Uterus (tissue), 4 donors: Measurements from ENCODE around the gene CUL3. TPM values are rescaled to one million over a fixed set of nuclear protein-coding genes. Genes with fewer than 3 reads are reported as not detected.

Experiments used
- DNase-seq, 2 donors: peaks; one replicate each; pipeline ENCODE4 v3.0.0-alpha.2; 2019 to 2020
- H3K27ac ChIP-seq, 2 donors: fragments of 200-600 bp; sonication (generic); 1 replicate in 1 of 2; 2 replicates in 1 of 2; pipeline ENCODE4 v1.5.1; 2016 to 2018
- H3K27me3 ChIP-seq, 2 donors: fragments of 200-600 bp; sonication (generic); one replicate each; pipeline ENCODE4 v1.5.1; 2018 to 2019; ENCODE audit warnings: control low read depth in 1 of 2
- H3K36me3 ChIP-seq, 2 donors: fragments of 200-600 bp; sonication (generic); one replicate each; pipeline ENCODE4 v1.5.1; 2019; ENCODE audit warnings: control low read depth in 1 of 2
- H3K4me1 ChIP-seq, 2 donors: fragments of 200-600 bp; sonication (generic); one replicate each; pipeline ENCODE4 v1.5.1; 2018 to 2019; ENCODE audit warnings: control low read depth in 1 of 2
- H3K4me3 ChIP-seq, 2 donors: fragments of 200-600 bp; sonication (generic); 1 replicate in 1 of 2; 2 replicates in 1 of 2; pipeline ENCODE4 v1.5.1; 2018 to 2019; ENCODE audit warnings: mild to moderate bottlenecking in 1 of 2
- H3K9me3 ChIP-seq, 2 donors: fragments of 200-600 bp; sonication (generic); one replicate each; pipeline ENCODE4 v1.5.1; 2019; ENCODE audit warnings: control low read depth in 1 of 2
- CTCF ChIP-seq, 4 experiments: fragments of 200-600 bp in 2 of 4; fragments of 450-650 bp in 2 of 4; sonication (generic) in 2 of 4; IDR thresholded peaks; one replicate each; pipeline ENCODE4 v1.5.1; 2016 to 2019; ENCODE audit warnings: antibody characterized with exemption in 4 of 4, mild to moderate bottlenecking in 2 of 4, moderate library complexity in 1 of 4
- POLR2A ChIP-seq, 2 donors: fragments of 450-650 bp; IDR thresholded peaks; one replicate each; pipeline ENCODE4 v1.6.1; 2016; ENCODE audit warnings: antibody characterized with exemption in 2 of 2, mild to moderate bottlenecking in 1 of 2, moderate library complexity in 1 of 2
- intact Hi-C: fragments of 100-400 bp; cut with DNase I; formaldehyde crosslinking; loops from one replicate; pipeline ENCODE4 v1.15.1; 2023; ENCODE audit warnings: low total_unique reads
- total RNA-seq, 4 donors: library from RNA; depleted of rRNA in 3 of 4; stranded (reverse); fragments of >200 nt in 3 of 4; gene quantifications; one replicate each; pipeline versions ENCODE4 v1.1.0 to v1.2.4, GENCODE V29; 2014 to 2023
- donor health status: DM: yes; HTN: yes; CAD: no.

The CUL3 gene
- total RNA-seq, 4 donors from 2014 or later: 37.4 to 126 (median 97.5) TPM

GRCh38 chr2:224557610-224558009 lies 27.6 kb downstream of the CUL3 start:
- no peaks in the 10 kb centered on the region for H3K9me3 ChIP-seq
- no peaks in the 10 kb centered on the region for H3K36me3 ChIP-seq
- no peaks in the 10 kb centered on the region for H3K4me1 ChIP-seq
- H3K27me3 ChIP-seq: no peaks in the 10 kb centered on the region
- H3K4me3 ChIP-seq: no peak overlapping the region
- no peak for DNase-seq
- no peak for TF ChIP-seq CTCF (IDR thresholded peaks at IDR 0.05)
- no peak for TF ChIP-seq POLR2A (IDR thresholded peaks at IDR 0.05)
- no peak overlapping the region for H3K27ac ChIP-seq
- intact Hi-C loops: no loop called here

DNA sequence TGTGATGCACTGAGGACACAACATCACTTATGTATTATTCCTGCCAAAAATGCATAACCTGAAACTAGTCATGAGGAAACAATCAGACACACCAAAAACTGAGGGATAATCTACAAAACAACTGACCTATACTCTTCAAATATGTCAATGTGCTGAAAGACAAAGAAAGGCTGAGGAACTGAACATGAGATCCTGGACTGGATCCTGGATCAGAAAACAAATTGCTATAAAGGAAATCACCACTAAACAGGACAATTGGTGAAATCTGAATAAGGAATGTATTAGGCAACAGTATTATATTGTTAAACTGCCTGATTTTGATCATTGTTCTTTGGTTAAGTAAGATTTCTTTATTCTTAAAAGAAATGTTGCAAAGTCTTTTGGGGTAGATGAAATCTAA lies 28.8 kb downstream of the CUL3 start:
- no peak for TF ChIP-seq CTCF (IDR thresholded peaks at IDR 0.05)
- TF ChIP-seq POLR2A (IDR thresholded peaks at IDR 0.05): no peak
- H3K27ac ChIP-seq: no peak overlapping the region
- DNase-seq: no peak
- intact Hi-C loops: no loop called here
- H3K36me3 ChIP-seq: no peaks in the 10 kb centered on the region
- H3K4me1 ChIP-seq: no peaks in the 10 kb centered on the region
- no peaks in the 10 kb centered on the region for H3K27me3 ChIP-seq
- no peaks in the 10 kb centered on the region for H3K9me3 ChIP-seq
- H3K4me3 ChIP-seq: no peak overlapping the region

DNA sequence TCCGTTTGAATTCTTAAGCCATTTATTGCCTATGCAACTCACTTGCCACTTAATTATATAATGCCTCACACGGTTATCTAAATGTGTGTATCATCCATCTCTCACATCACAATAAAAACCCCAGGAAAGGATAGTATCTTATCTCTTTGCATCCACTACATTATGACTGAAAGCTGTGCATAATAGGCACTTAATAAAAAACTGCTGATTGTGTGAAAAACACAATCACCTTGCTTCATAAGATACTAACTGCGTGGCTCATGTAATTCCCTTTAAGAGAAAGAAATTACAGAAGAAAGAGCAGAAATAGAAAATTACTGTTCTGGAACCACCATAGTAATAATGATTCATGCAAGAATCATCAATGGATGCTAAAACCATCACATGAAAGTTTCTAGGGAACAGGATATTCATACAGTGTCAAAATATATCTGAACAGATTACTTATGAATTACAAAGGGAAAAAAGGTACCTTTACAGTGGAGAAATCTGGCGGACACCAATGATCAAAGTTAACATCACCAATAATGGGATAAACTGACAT lies 29.3 kb downstream of the CUL3 start:
- no peaks in the 10 kb centered on the region for H3K4me1 ChIP-seq
- no peaks in the 10 kb centered on the region for H3K27me3 ChIP-seq
- no peak for DNase-seq
- H3K4me3 ChIP-seq: no peak overlapping the region
- no peaks in the 10 kb centered on the region for H3K9me3 ChIP-seq
- TF ChIP-seq POLR2A (IDR thresholded peaks at IDR 0.05): no peak
- no peaks in the 10 kb centered on the region for H3K36me3 ChIP-seq
- intact Hi-C loops: no loop called here
- no peak overlapping the region for H3K27ac ChIP-seq

DNA sequence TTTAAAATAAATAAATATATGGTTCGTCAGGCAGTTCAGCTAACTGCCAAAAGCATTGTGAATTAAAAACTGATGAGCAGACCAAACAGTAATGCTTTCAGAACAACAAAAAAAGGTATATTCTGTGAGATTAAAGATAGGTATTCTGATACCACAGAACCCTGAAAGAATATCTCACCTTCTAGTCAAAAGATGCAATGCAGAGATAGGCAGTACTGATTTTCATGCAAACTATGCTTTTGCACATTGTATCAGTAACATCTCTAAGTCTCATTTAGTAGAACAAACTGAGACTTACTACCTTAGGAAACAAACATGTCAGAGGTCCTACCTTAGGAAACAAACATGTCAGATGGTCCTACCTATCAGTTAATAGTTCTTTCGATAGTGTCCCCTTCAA lies 32.4 kb downstream of the CUL3 start:
- intact Hi-C loops: no loop called here
- no peaks in the 10 kb centered on the region for H3K9me3 ChIP-seq
- H3K27ac ChIP-seq: no peak overlapping the region
- no peak for DNase-seq
- H3K36me3 ChIP-seq: no peaks in the 10 kb centered on the region
- H3K4me1 ChIP-seq: no peaks in the 10 kb centered on the region
- no peak for TF ChIP-seq POLR2A (IDR thresholded peaks at IDR 0.05)
- no peak for TF ChIP-seq CTCF (IDR thresholded peaks at IDR 0.05)
- H3K4me3 ChIP-seq: no peak overlapping the region
- no peaks in the 10 kb centered on the region for H3K27me3 ChIP-seq

GRCh38 chr2:224551693-224552092 lies 33.5 kb downstream of the CUL3 start:
- Histone ChIP-seq H3K9me3 (no peaks in the 10 kb centered on the region), H3K27ac (no peak overlapping the region), H3K27me3 (no peaks in the 10 kb centered on the region), H3K4me3 (no peak overlapping the region), H3K4me1 (no peaks in the 10 kb centered on the region), H3K36me3 (no peaks in the 10 kb centered on the region)
- TF ChIP-seq CTCF (IDR thresholded peaks at IDR 0.05): no peak
- TF ChIP-seq POLR2A (IDR thresholded peaks at IDR 0.05): no peak
- intact Hi-C loops: no loop called here
- no peak for DNase-seq

GRCh38 chr2:224546926-224547325 lies 38.2 kb downstream of the CUL3 start:
- H3K4me1 ChIP-seq: peaks cover 4 to 13% of the 10 kb centered on the region in 2 donors
- DNase-seq: no peak
- intact Hi-C loops: no loop called here
- no peaks in the 10 kb centered on the region for H3K27me3 ChIP-seq
- no peak overlapping the region for H3K27ac ChIP-seq
- H3K9me3 ChIP-seq: no peaks in the 10 kb centered on the region
- H3K36me3 ChIP-seq: no peaks in the 10 kb centered on the region
- no peak overlapping the region for H3K4me3 ChIP-seq
- TF ChIP-seq POLR2A (IDR thresholded peaks at IDR 0.05) (no peak), CTCF (IDR thresholded peaks at IDR 0.05) (no peak)
